Immature natural killer cell (primary cell): ENCODE data around the gene DUSP7. TPM values are rescaled to one million over a fixed set of nuclear protein-coding genes. Genes with fewer than 3 reads are reported as not detected.

Experiments used
- DNase-seq, 3 donors: peaks; one replicate each; pipeline ENCODE4 v3.0.0; 2022; ENCODE audit warnings: mixed read lengths in 1 of 3
- H3K27ac Mint-ChIP-seq, 6 donors: one replicate each; pipeline ENCODE4 v1.8.0; 2020; ENCODE audit warnings: mixed read lengths in 6 of 6, mild to moderate bottlenecking in 5 of 6, inconsistent platforms in 4 of 6, moderate library complexity in 3 of 6
- H3K27me3 Mint-ChIP-seq, 3 donors: one replicate each; pipeline ENCODE4 v1.8.0; 2020 to 2021; ENCODE audit warnings: low read depth in 3 of 3, mild to moderate bottlenecking in 3 of 3, mixed read lengths in 3 of 3, moderate library complexity in 3 of 3, inconsistent platforms in 1 of 3
- H3K36me3 Mint-ChIP-seq, 3 donors: one replicate each; pipeline ENCODE4 v1.8.0; 2020; ENCODE audit warnings: mixed read lengths in 3 of 3, inconsistent platforms in 2 of 3, mild to moderate bottlenecking in 2 of 3
- H3K4me1 Mint-ChIP-seq, 2 donors: one replicate each; pipeline ENCODE4 v1.8.0; 2020; ENCODE audit warnings: inconsistent platforms in 2 of 2, mild to moderate bottlenecking in 2 of 2, mixed read lengths in 2 of 2, moderate library complexity in 1 of 2
- H3K4me3 Mint-ChIP-seq, 5 donors: one replicate each; pipeline ENCODE4 v1.8.0; 2020; ENCODE audit warnings: mild to moderate bottlenecking in 5 of 5, mixed read lengths in 5 of 5, inconsistent platforms in 3 of 5, moderate library complexity in 3 of 5
- H3K9me3 Mint-ChIP-seq, 6 donors: one replicate each; pipeline ENCODE4 v1.8.0; 2020; ENCODE audit warnings: mild to moderate bottlenecking in 6 of 6, mixed read lengths in 6 of 6, inconsistent platforms in 4 of 6, moderate library complexity in 3 of 6
- polyA plus RNA-seq, 3 donors: library from polyadenylated mRNA; unstranded; fragments of 300-500 nt; fragmentation: Illumina TruSeq; gene quantifications; one replicate each; pipeline ENCODE4 v1.2.3, GENCODE V29; 2021

DUSP7 gene
- polyA plus RNA-seq, 3 donors from 2014 or later: 1.2 to 4.3 (median 1.6) TPM

DNA sequence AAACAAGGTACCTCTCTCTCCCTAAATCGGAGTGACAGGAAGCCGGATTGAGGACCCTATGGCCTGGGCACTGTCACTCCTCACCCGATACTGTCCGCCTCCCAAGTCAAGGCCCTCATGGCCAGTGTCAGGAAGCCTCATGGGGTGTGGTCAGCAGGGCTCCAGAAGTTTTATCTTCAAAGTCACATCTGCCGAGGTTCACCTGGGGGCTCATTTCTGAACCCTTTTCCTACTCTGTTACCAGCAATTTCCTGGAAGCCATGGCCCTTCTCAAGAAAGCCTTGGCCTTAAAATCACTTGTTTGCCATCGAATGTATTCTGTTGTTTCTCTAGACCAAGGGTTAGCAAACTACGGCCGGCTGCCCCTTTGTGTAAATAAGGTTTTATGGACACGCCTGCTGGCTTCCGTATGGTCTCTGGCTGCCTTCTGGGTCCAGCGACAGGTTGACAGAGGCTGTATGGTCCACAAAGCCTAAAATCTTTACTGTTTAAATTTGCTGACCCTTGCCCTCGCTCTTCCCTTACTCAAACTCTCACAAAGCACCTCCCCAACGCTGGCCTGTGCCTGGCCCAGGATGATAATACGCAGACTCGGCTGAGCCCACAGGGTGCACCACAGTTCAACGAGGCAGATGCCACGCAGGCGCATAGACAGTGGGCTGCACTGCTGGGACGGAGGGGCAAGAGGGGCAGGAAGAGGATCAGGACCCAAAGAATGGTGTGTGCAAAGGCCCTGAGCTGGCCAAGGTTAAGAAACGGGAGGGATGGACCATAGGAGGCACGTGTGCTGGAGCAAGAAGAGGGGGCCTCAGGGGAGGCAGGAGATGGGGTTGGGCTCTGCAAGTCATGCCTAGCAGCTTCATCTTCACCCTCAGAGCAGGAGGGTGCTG lies 24.7 kb upstream of the DUSP7 start:
- H3K27ac Mint-ChIP-seq: no peak overlapping the region

GRCh38 chr3:52079958-52080357 lies 23.6 kb upstream of the DUSP7 start:
- Mint-ChIP-seq H3K4me1 (no peaks in the 10 kb centered on the region), H3K27ac (no peak overlapping the region), H3K4me3 (no peak overlapping the region), H3K36me3 (no peaks in the 10 kb centered on the region), H3K27me3 (peaks cover 0 to 7% (median 0%) of the 10 kb centered on the region in 3 donors), H3K9me3 (no peaks in the 10 kb centered on the region)
- no peak for DNase-seq

More for the DNA sequence above, 24.7 kb upstream of the DUSP7 start:
- Mint-ChIP-seq H3K27me3 (peaks cover 0 to 7% (median 2%) of the 10 kb centered on the region in 3 donors), H3K4me1 (peaks cover 7 to 8% of the 10 kb centered on the region in 2 donors), H3K9me3 (no peaks in the 10 kb centered on the region), H3K4me3 (no peak overlapping the region), H3K36me3 (no peaks in the 10 kb centered on the region)
- no peak for DNase-seq

DNA sequence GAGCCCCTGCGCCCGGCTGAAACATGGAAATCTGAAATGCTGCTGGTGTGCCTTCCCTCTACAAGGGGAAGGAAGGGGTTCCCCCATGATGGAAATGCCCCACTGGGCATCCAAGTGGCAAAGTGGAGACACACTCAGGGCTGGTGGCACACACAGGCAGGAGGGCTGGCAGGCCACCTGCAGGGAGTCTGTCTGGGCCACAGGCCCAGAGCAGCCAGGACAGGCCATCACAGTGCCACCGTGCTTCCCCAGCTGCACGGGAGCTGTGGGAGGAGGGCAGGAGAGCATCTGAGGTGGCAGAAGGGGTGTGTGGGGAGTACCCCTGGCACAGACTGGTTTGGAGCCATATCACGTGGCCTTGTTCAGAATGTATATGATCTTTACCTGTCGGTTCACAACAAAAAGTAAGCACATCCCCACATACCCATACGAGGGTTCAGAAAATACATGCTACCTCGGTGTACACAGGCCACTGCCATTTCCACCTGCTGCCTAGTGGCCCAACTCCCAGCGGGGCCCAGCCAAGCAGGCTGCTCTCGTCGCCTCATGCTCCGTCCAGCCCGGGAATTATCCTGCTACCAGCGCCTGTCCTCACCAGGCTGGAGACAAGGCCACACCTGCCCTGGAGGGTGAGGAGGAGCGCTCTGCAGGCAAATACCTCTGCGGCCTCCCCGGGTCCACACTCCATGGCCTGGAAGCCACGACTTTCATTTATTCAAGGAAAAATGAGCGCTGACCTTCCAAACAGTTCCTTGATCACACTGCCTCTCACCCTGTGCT lies 22.6 kb upstream of the DUSP7 start:
- Mint-ChIP-seq H3K4me3 (no peak overlapping the region), H3K27ac (no peak overlapping the region)
- no peak for DNase-seq

DNA sequence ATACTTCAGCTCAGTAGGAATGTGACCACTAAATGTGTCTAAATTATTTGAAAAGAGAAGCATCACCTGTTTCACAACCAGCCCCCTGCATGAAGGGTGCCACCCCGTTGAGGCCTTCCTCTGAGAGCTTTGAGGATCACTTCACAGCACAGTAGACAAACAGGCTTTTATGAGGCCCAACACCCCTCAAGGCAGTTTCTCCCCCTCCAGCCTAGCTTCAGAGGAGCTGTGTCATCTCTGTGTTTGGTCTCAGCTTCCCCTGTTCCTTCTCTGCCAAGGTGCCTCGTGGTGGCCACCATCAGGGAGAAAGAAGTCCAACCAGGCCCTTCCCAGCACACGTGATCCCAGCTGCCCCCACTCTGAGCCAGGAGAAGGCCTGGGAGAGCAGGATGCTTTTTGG lies 21.6 kb upstream of the DUSP7 start:
- no peaks in the 10 kb centered on the region for H3K9me3 Mint-ChIP-seq
- no peak for DNase-seq
- H3K27ac Mint-ChIP-seq: no peak overlapping the region
- peaks cover 0 to 5% (median 0%) of the 10 kb centered on the region in 3 donors for H3K27me3 Mint-ChIP-seq
- H3K36me3 Mint-ChIP-seq: no peaks in the 10 kb centered on the region
- H3K4me1 Mint-ChIP-seq: no peaks in the 10 kb centered on the region
- H3K4me3 Mint-ChIP-seq: no peak overlapping the region

More for the DNA sequence above, 22.6 kb upstream of the DUSP7 start:
- Mint-ChIP-seq H3K36me3 (no peaks in the 10 kb centered on the region), H3K9me3 (no peaks in the 10 kb centered on the region), H3K4me1 (no peaks in the 10 kb centered on the region), H3K27me3 (peaks cover 0 to 7% (median 0%) of the 10 kb centered on the region in 3 donors)

DNA sequence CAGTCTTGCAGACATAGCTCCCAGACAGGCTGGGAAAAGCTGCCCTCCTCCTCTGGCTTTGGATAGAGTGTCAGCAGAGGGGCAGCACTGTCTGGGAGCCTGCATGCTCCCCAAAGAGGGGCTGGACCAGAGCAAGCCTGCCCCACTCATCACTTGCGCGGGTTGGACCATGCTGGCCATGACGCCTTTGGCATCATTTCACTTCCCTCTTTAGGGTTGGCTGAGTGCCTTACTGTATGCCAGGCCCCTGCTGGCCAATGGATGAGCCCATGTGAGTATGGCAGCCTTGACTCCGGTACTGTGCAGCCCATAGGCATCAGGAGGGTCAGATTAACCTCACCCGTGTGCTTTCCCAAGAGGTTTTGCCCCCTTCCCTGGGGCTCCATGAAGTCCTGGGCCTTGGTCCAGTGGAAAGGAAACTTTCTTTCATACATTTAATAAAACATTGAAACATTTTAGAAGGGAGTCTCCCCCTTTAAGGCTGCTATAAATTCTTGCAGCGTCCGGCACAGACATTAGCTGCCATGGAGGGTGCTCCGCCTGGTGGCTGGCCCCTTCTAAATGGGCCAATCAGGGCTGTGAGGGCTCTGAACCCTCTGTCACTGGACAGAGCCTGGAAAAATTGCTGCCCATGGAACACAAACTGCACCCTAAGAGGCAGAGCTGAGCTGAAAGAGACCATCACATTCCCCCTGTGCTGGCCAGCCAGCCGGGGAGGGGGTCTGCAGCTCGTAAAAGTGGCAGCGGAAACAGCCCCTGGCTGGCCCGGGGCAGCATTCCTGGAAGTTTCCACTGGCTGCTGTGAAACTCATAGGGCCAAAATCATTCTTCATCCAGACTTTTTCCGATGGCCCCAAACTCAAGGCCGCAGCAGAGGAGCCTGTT lies 20.8 kb upstream of the DUSP7 start:
- H3K36me3 Mint-ChIP-seq: no peaks in the 10 kb centered on the region
- H3K27me3 Mint-ChIP-seq: peaks cover 0 to 5% (median 0%) of the 10 kb centered on the region in 3 donors
- H3K4me1 Mint-ChIP-seq: peaks cover 4% of the 10 kb centered on the region in 2 donors
- H3K9me3 Mint-ChIP-seq: no peaks in the 10 kb centered on the region
- no peak overlapping the region for H3K27ac Mint-ChIP-seq
- no peak for DNase-seq
- no peak overlapping the region for H3K4me3 Mint-ChIP-seq

DNA sequence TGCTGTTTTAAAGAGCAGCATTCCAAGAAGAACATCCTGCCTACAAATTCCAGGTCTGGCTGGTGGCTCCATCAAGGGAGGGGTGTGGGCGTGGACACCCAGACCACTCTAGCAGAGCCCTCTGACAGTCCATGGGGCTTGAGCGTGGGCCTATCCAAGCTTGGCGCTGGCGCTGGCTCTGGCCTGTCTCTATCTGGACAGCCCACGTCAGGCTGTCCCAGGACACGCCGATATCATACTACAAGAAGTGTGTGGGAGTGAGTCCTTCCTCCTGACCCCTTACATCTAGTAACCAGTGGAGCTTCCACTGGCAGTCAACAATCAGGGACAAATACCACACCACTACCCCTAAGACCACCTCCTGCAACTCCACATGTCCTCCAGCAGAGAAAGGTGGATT lies 17.1 kb upstream of the DUSP7 start:
- no peak overlapping the region for H3K4me3 Mint-ChIP-seq
- DNase-seq: no peak
- no peak overlapping the region for H3K27ac Mint-ChIP-seq
- no peaks in the 10 kb centered on the region for H3K36me3 Mint-ChIP-seq
- H3K9me3 Mint-ChIP-seq: no peaks in the 10 kb centered on the region
- H3K27me3 Mint-ChIP-seq: peaks cover 0 to 2% (median 0%) of the 10 kb centered on the region in 3 donors
- peaks cover 16 to 20% of the 10 kb centered on the region in 2 donors for H3K4me1 Mint-ChIP-seq

GRCh38 chr3:52072471-52072870 lies 16.1 kb upstream of the DUSP7 start:
- H3K9me3 Mint-ChIP-seq: no peaks in the 10 kb centered on the region
- H3K27me3 Mint-ChIP-seq: peaks cover 0 to 2% (median 0%) of the 10 kb centered on the region in 3 donors
- DNase-seq: no peak
- H3K36me3 Mint-ChIP-seq: no peaks in the 10 kb centered on the region
- peaks cover 16 to 20% of the 10 kb centered on the region in 2 donors for H3K4me1 Mint-ChIP-seq
- H3K4me3 Mint-ChIP-seq: no peak overlapping the region
- peak overlapping the region in 1 of 6 donors; percentile 36 for H3K27ac Mint-ChIP-seq

DNA sequence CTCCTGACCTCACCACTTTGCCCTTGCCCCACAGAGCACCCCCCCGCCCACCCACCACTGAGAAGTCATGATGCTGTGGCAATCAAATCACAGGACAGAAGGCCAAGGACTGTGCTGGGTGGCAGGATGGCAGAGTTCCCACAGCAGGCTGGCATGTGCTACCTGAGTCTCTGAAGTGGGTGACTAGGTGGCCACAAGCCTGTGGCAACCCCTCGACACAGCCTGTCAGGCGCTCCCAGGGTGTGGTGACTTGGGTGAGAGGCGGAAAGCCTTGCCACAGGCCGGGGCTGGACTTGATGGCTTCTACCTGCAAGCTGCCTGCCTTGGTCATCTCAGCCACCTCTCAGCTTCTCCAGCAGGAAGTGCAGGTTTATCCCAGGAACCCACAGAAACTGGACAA lies 15.6 kb upstream of the DUSP7 start:
- Mint-ChIP-seq H3K27me3 (peaks cover 0 to 2% (median 2%) of the 10 kb centered on the region in 3 donors), H3K4me3 (peak overlapping the region in 1 of 5 donors; percentile 12), H3K27ac (peak overlapping the region in 2 of 6 donors; percentile 36 to 74), H3K9me3 (no peaks in the 10 kb centered on the region), H3K4me1 (peaks cover 16 to 20% of the 10 kb centered on the region in 2 donors), H3K36me3 (no peaks in the 10 kb centered on the region)
- DNase-seq: peak; percentile 45 to 64 (median 58)

GRCh38 chr3:52070724-52071621 lies 14.6 kb upstream of the DUSP7 start:
- Mint-ChIP-seq H3K4me3 (peak overlapping the region in 2 of 5 donors; percentile 17 to 38), H3K27me3 (peaks cover 0 to 2% (median 2%) of the 10 kb centered on the region in 3 donors), H3K9me3 (no peaks in the 10 kb centered on the region), H3K36me3 (no peaks in the 10 kb centered on the region), H3K4me1 (peaks cover 16 to 20% of the 10 kb centered on the region in 2 donors), H3K27ac (peak overlapping the region; percentile 22 to 85 (median 75))
- peak; percentile 26 to 37 (median 29) for DNase-seq

- peaks cover 0 to 2% (median 2%) of the 10 kb centered on the region in 3 donors for H3K27me3 Mint-ChIP-seq
- H3K4me1 Mint-ChIP-seq: peaks cover 16 to 20% of the 10 kb centered on the region in 2 donors
- no peak for DNase-seq
- H3K4me3 Mint-ChIP-seq: no peak overlapping the region
- no peak overlapping the region for H3K27ac Mint-ChIP-seq
- H3K36me3 Mint-ChIP-seq: no peaks in the 10 kb centered on the region
- H3K9me3 Mint-ChIP-seq: no peaks in the 10 kb centered on the region
Observed at GRCh38 chr3:52069855-52070254, 13.5 kb upstream of the DUSP7 start.

DNA sequence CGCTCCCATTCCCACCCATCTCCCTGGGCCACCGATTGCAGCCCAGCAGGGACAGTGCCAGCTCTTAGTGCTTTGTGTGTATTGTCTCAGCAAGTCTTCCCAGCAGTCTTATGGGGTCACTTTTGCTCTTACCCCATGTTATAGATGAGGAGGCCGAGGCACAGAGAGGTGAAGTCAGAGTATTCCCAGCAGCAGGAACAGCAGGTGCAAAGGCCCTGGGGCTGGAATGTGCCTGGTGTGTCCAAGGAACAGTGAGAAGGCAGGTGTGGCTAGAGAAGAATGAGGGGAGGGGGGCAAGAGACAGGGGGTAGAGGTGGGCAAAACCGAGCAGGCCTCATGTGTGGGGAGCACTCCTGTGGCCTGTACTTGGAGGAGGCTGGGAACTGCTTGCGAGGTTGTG lies 12.8 kb upstream of the DUSP7 start:
- H3K9me3 Mint-ChIP-seq: no peaks in the 10 kb centered on the region
- peaks cover 0 to 2% (median 2%) of the 10 kb centered on the region in 3 donors for H3K27me3 Mint-ChIP-seq
- H3K4me1 Mint-ChIP-seq: peaks cover 16 to 20% of the 10 kb centered on the region in 2 donors
- H3K36me3 Mint-ChIP-seq: no peaks in the 10 kb centered on the region
- H3K27ac Mint-ChIP-seq: peak overlapping the region in 2 of 6 donors; percentile 40 to 51
- DNase-seq: no peak
- no peak overlapping the region for H3K4me3 Mint-ChIP-seq

DNA sequence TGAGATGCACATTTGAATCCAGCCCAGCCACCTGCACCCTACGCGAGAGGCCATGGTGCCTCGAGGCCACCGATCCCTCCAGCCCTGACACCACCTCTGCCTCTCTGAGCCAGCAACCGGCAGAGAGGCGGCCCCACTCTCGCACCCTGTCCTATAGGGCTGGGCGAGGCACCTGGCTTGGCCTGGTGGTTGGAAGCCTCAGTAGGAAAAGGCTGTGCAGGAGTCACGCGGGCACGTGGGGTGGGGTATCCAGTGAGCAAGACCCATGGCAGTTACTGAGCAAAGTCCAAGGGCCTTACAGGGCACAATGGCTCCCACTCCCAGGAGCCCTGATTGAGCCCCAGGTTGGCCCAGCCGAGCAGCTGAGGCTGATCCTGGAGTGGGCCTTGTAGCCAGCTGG lies 12.4 kb upstream of the DUSP7 start:
- Mint-ChIP-seq H3K9me3 (no peaks in the 10 kb centered on the region), H3K4me3 (no peak overlapping the region), H3K27ac (peak overlapping the region in 1 of 6 donors; percentile 51), H3K4me1 (peaks cover 16 to 20% of the 10 kb centered on the region in 2 donors), H3K36me3 (no peaks in the 10 kb centered on the region), H3K27me3 (peaks cover 0 to 3% (median 2%) of the 10 kb centered on the region in 3 donors)
- no peak for DNase-seq
